ENCODE data around the gene GARRE1. TPM values are rescaled to one million over a fixed set of nuclear protein-coding genes. Genes with fewer than 3 reads are reported as not detected.
A peak's percentile ranks its signal among the peaks of the same experiment; 100 is the strongest.
"Not testable (repeated sequence)": the region's sequence is repeated elsewhere in the genome, so short reads cannot be mapped to it uniquely, and the experiment has no call there.

The GARRE1 gene
- total RNA-seq, result 10 to 100 TPM; 14.3 to 30.3 (median 21.9) TPM

- Histone ChIP-seq H3K4me3 (peak within 1 kb of the TSS; percentile 96 to 97), H3K27ac (peak within 1 kb of the TSS; percentile 81 to 98 (median 94)), H3K9me3 (no peaks in the 10 kb centered on the region), H3K4me1 (peaks cover 0 to 21% (median 8%) of the 10 kb centered on the region in 3 donors), H3K36me3 (no peaks in the 10 kb centered on the region), H3K27me3 (no peaks in the 10 kb centered on the region)
- WGBS, 2 donors (ENCODE audit: low coverage in 1 of 2), result 0% methylated on average over 1 to 7 of the region's 56 CpGs
- TF ChIP-seq POLR2AphosphoS5 (IDR thresholded peaks at IDR 0.05) (peak; percentile 84), EP300 (IDR thresholded peaks at IDR 0.05) (no peak), POLR2A (IDR thresholded peaks at IDR 0.05) (peak; percentile 64 to 72), CTCF (IDR thresholded peaks at IDR 0.05) (peak in 1 of 4 experiments; percentile 17)
- ATAC-seq, result peak; percentile 94
Observed at GRCh38 chr19:34254046-34254697, at the start of gene GARRE1. GARRE1 (plus strand) TSS chr19:34254554; CDS start chr19:34300474, 45,920 bp downstream.

- H3K27ac ChIP-seq, H3K4me3 ChIP-seq, H3K4me1 ChIP-seq, H3K9me3 ChIP-seq, H3K27me3 ChIP-seq, ATAC-seq: not testable (repeated sequence)
- H3K36me3 ChIP-seq, result peaks cover 0 to 78% of the 10 kb centered on the region in 2 donors
- WGBS, 2 donors (ENCODE audit: low coverage in 1 of 2), result 87 to 89% methylated on average over 3 of the region's 7 CpGs
Observed at GRCh38 chr19:34205324-34205723, 49.0 kb upstream of the GARRE1 start.

- H3K27ac ChIP-seq, result no peak overlapping the region
- peaks cover 0 to 77% of the 10 kb centered on the region in 2 donors for H3K36me3 ChIP-seq
- H3K9me3 ChIP-seq, result no peaks in the 10 kb centered on the region
- TF ChIP-seq POLR2AphosphoS5 (IDR thresholded peaks at IDR 0.05), result no peak
- no peak for TF ChIP-seq EP300 (IDR thresholded peaks at IDR 0.05)
- TF ChIP-seq POLR2A (IDR thresholded peaks at IDR 0.05), result no peak
- no peak for TF ChIP-seq CTCF (IDR thresholded peaks at IDR 0.05)
- H3K4me3 ChIP-seq, result no peak overlapping the region
- ATAC-seq, result no peak
- no peaks in the 10 kb centered on the region for H3K27me3 ChIP-seq
- WGBS, 2 donors (ENCODE audit: low coverage in 1 of 2), result 75 to 100% methylated on average over 1 of the region's 1 CpG
- no peaks in the 10 kb centered on the region for H3K4me1 ChIP-seq
Observed at GRCh38 chr19:34208291-34208884, 46.0 kb upstream of the GARRE1 start.

GRCh38 chr19:34209726-34210125 lies 44.6 kb upstream of the GARRE1 start:
- H3K4me1 ChIP-seq, result no peaks in the 10 kb centered on the region
- H3K27me3 ChIP-seq, result no peaks in the 10 kb centered on the region
- H3K36me3 ChIP-seq, result peaks cover 0 to 84% of the 10 kb centered on the region in 2 donors
- no peak for ATAC-seq
- no peak for TF ChIP-seq CTCF (IDR thresholded peaks at IDR 0.05)
- TF ChIP-seq EP300 (IDR thresholded peaks at IDR 0.05), result no peak
- no peak for TF ChIP-seq POLR2A (IDR thresholded peaks at IDR 0.05)
- TF ChIP-seq POLR2AphosphoS5 (IDR thresholded peaks at IDR 0.05), result no peak
- no peak overlapping the region for H3K4me3 ChIP-seq
- WGBS, 2 donors (ENCODE audit: low coverage in 1 of 2), result 78 to 87% methylated on average over 1 to 4 of the region's 4 CpGs
- no peak overlapping the region for H3K27ac ChIP-seq
- H3K9me3 ChIP-seq, result no peaks in the 10 kb centered on the region

- whole genome bisulfite sequencing, 2 donors (ENCODE audit: low coverage in 1 of 2), result 67 to 79% methylated on average over 2 of the region's 2 CpGs
- Histone ChIP-seq H3K36me3 (peaks cover 0 to 90% of the 10 kb centered on the region in 2 donors), H3K27me3 (no peaks in the 10 kb centered on the region), H3K4me3 (no peak overlapping the region), H3K4me1 (peaks cover 0 to 5% (median 0%) of the 10 kb centered on the region in 3 donors), H3K27ac (no peak overlapping the region), H3K9me3 (no peaks in the 10 kb centered on the region)
- TF ChIP-seq EP300 (IDR thresholded peaks at IDR 0.05), result no peak
- ATAC-seq, result no peak
Observed at GRCh38 chr19:34213283-34213682, 41.1 kb upstream of the GARRE1 start.

- Histone ChIP-seq H3K27me3 (no peaks in the 10 kb centered on the region), H3K4me1 (peaks cover 0 to 11% (median 0%) of the 10 kb centered on the region in 3 donors), H3K4me3 (no peak overlapping the region), H3K27ac (no peak overlapping the region), H3K36me3 (peaks cover 0 to 87% of the 10 kb centered on the region in 2 donors), H3K9me3 (no peaks in the 10 kb centered on the region)
- WGBS, 2 donors (ENCODE audit: low coverage in 1 of 2), result 85 to 89% methylated on average over 2 to 3 of the region's 4 CpGs
- no peak for ATAC-seq
- TF ChIP-seq CTCF (IDR thresholded peaks at IDR 0.05), result no peak
- no peak for TF ChIP-seq POLR2AphosphoS5 (IDR thresholded peaks at IDR 0.05)
- no peak for TF ChIP-seq EP300 (IDR thresholded peaks at IDR 0.05)
- TF ChIP-seq POLR2A (IDR thresholded peaks at IDR 0.05), result no peak
Observed at GRCh38 chr19:34214040-34214439, 40.3 kb upstream of the GARRE1 start.
